Measurements from ENCODE around the gene COX6B2.

Gene COX6B2

GRCh38 chr19:55362174-55362989 is 7.9 kb upstream of the COX6B2 start:
- no peak for DNase-seq

GRCh38 chr19:55360902-55361301 is 6.4 kb upstream of the COX6B2 start:
- DNase-seq: no peak

- DNase-seq: peak; percentile 97
Measured at GRCh38 chr19:55358943-55359908, 4.7 kb upstream of the COX6B2 start.

GRCh38 chr19:55358493-55358892 is 4.0 kb upstream of the COX6B2 start:
- no peak for DNase-seq

- DNase-seq: peak; percentile 25
Measured at GRCh38 chr19:55355213-55355821, 798 bp upstream of the COX6B2 start.

GRCh38 chr19:55353803-55354697 is 469 bp downstream of the COX6B2 start:
- DNase-seq: peak; percentile 54

- DNase-seq: no peak
Measured at GRCh38 chr19:55353356-55353802, 1.1 kb downstream of the COX6B2 start.

GRCh38 chr19:55352549-55353145 is 1.9 kb downstream of the COX6B2 start:
- DNase-seq: no peak

GRCh38 chr19:55352040-55352439 is 2.5 kb downstream of the COX6B2 start:
- no peak for DNase-seq

GRCh38 chr19:55350620-55351315 is 3.8 kb downstream of the COX6B2 start:
- DNase-seq: no peak

- peak; percentile 3 for DNase-seq
Measured at GRCh38 chr19:55348317-55349034, 6.0 kb downstream of the COX6B2 start.

GRCh38 chr19:55347442-55348009 is 7.0 kb downstream of the COX6B2 start:
- DNase-seq: no peak

GRCh38 chr19:55346725-55347441 is 7.6 kb downstream of the COX6B2 start:
- DNase-seq: no peak

- no peak for DNase-seq
Measured at GRCh38 chr19:55345818-55346724, 8.4 kb downstream of the COX6B2 start.

- no peak for DNase-seq
Measured at GRCh38 chr19:55345101-55345817, 9.3 kb downstream of the COX6B2 start.

GRCh38 chr19:55344444-55344843 is 10.1 kb downstream of the COX6B2 start:
- DNase-seq: peak; percentile 3

Measured in NCI-H2171 treated with DMSO at 0.1 percent for 48 hours (cell line).